ENCODE measurements around the gene BHLHA15.

BHLHA15 gene

DNA sequence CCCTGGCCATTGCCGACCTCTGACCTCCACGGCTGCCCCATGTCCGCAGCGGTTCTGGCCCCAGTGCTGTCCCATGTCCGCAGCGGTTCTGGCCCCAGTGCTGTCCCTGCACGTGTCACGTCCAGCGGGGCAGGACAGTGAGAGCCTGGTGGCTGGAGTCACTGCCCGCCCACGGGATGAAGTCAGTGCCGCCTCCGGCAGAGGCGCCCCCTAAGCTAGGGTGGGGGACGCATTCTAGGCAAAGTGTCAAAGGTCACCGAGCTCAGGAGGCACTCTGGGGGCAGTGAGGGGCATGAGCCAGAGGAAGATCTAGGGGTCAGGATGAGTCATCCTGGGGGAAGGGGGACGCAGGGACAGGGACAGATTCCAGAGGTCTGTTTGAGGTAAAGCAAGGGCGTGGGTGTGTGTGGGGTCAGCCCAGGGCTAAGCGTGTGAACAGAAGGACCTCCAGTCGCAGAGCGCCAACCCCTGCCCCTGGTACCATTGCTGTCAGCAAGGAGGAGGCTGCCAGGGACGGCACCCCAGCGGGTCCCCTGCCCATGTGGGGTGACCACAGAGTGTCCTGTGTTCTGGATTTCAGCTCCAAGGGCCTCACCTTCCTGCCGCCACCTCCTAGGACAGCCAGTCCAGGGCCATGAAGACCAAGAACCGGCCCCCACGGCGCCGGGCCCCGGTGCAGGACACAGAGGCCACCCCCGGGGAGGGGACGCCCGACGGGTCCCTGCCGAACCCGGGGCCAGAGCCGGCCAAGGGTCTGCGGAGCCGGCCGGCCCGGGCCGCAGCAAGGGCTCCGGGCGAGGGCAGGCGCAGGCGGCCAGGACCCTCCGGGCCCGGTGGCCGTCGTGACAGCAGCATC lies 665 bp downstream of the BHLHA15 start:
- no peak for FAIRE-seq

DNA sequence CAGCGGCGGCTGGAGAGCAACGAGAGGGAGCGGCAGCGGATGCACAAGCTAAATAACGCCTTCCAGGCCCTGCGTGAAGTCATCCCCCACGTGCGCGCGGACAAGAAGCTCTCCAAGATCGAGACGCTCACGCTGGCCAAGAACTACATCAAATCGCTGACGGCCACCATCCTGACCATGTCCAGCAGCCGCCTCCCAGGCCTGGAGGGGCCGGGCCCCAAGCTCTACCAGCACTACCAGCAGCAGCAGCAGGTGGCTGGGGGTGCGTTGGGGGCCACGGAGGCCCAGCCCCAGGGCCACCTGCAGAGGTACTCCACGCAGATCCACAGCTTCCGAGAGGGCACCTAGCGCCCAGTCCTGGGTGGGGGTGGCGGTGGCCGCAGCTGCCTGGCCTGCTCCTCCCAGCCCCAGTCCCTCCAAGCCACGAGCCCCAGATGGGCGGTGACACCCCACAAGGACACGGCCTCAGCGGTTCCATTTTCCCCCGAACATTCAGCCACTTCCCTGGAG lies 1.3 kb downstream of the BHLHA15 start:
- FAIRE-seq, result no peak

DNA sequence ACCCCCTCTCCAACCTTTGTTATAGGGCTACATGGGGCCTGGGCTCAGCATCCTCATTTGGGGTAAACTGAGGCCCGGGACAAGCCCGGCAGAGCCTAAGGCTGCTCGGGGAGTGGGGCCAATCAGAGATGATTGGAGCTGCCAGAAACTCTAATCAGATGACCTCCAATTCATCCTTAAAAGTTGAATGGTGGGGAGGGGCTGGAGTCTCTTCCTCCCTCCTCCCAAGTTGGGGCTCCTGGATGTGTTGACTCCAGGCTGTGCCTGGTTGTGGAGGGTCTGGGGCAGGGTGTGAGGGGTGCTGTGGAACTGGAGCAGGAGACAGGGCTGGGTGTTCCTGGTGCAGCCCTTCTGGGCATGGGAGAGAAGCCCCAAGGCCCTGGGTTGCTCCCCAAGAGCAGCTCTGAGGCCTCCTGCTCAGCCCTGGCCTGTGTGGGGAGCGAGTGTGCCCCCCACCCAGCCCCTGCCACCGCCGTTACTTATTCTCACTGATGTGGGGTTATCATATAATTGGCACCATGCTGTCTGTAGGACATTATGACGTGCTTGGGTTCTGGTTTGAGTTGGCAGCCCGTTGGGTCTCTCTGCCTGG lies 2.2 kb downstream of the BHLHA15 start:
- FAIRE-seq, result no peak

DNA sequence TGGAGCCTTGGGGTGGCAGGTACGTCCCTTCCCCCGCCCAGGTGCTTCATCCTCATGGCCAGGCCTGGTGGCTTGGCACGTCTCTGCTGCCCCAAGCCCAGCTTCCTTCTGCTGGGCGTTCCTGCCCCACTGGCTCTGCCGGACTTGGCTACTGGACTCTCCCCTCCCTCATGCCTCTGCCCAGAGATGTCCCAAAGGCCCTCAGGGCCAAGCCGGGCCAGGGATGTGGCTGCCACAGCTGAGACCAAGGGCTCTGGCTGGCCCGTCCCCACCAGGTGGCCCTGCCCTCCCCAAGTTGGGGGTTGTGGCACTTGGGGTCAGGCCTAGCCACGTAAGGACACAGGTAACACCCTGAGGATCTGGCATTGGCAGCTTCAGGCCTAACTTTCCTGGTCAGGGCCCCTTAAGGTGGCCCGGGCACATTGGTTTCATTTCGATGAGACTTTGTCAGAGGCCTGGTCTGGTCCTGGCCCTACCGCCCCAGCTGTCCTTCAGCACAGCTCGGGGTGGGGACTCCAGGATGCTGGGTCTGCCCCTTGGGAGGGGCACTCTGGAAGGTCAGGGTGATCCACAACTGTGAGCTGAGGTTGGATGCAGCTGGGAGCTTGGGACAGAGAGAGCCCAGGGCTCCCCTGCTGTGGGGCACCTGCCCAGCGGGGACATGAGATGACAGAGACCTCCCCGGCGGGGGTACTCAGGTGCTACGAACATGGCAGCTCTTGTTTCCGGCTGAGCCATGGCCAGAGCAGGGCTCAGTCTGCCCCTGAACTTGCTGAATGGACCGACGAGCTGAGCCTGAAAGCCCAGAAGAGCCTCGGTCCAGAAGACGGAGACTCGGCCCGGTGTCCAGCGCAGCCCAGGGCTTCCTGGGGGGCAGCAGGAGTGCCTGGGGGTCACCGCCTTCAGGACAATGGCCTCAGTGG lies 2.9 kb downstream of the BHLHA15 start:
- no peak for FAIRE-seq

DNA sequence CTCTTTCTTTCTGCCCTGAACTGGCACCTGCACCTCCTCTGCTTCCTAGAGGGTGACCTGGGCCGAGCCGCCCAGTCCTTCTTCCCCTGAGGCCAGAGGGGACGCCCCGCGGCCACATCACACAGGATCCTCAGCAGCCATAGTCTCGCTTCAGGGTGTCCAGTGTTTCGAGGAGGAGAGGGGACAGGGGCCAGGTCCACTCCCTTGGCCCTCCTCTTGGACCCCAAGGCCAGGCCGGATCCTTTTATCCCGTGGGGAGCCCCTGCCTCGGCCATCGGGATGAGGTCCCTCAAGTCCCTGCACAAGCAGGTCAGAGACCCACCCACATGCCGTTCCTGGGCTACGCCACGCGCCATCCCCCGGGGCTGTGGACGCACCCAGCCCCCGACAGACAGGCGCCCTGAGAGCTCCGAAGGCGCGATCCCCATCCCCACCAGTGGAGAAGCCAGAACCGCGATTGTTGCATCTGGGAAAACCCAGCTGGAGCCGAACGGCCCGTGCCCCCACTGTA lies 3.6 kb downstream of the BHLHA15 start:
- no peak for FAIRE-seq

DNA sequence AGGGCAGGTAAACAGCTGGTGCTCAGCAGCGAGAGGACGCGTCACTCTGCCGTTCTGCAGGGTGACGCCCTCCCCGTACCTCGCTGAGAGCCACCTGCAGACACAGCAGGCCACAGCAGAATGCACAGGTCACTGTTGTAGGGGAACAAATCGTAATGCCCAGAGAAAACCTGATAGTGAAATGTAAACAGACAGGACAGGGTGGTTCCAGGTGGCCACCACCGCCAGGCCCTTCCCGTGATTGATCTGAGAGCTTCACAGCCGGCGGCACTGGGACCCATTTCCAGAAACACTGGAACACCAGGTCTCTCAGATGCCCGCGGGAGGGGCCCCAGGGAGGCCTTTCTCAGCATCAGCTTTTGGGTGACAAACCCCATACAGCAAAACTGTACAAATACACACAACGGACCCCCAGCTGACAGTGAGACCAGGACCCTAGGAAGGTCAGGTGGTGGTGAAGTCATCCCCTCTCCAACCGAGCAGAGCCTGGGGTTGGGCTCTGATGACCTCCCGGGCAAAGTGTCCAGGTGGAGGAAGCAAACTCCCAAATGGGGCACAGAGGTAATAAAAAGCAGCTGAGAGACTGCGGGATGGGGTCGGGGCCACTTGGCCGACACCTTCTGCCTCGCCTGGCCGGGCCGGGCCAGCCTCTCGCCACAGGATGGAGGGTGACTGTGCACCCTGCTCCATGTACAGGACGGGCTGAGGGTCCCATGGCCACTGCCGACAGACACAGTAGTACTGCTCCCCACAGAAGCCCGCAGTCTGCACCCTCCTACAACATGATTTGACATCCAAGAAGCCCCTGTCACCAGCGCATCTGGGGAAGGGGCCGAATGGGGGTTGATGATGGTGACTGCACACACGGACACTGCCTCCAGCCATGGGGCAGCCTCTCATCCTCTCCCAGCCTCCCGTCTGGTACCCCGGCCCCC lies 4.6 kb downstream of the BHLHA15 start:
- FAIRE-seq, result no peak

DNA sequence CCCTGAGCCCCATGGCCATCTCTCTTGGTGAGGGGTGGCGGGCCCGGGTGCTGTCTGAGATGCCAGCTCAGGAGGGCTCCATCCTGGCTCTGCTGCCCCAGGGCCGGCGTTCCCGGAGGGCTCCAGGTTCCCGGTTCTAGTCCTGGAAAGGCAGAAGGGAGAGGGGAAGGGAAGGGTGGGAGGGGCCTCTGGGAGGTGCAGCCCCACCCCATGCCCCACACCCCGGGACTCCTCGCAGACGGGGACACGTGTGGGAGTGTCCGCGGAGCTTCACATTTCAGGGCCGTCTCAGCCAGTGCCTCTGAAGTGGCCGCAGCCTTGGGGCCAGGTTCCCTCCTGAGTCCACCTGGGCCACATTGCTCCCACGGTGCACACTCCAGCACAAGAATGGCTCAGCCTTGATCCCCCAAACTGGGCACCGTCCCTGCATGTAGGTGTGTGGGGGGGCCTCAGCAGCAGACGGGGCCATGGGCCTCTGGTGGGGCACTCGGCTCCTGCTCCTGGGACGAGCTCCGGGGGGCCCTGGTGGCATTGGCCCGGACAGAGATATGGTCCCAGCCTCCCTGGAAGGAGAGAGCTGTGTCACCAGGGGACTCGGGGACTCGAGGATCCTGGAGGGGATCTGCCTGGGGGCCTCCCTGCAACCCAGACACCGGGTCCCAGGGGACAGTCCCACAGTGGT lies 5.8 kb downstream of the BHLHA15 start:
- no peak for FAIRE-seq

DNA sequence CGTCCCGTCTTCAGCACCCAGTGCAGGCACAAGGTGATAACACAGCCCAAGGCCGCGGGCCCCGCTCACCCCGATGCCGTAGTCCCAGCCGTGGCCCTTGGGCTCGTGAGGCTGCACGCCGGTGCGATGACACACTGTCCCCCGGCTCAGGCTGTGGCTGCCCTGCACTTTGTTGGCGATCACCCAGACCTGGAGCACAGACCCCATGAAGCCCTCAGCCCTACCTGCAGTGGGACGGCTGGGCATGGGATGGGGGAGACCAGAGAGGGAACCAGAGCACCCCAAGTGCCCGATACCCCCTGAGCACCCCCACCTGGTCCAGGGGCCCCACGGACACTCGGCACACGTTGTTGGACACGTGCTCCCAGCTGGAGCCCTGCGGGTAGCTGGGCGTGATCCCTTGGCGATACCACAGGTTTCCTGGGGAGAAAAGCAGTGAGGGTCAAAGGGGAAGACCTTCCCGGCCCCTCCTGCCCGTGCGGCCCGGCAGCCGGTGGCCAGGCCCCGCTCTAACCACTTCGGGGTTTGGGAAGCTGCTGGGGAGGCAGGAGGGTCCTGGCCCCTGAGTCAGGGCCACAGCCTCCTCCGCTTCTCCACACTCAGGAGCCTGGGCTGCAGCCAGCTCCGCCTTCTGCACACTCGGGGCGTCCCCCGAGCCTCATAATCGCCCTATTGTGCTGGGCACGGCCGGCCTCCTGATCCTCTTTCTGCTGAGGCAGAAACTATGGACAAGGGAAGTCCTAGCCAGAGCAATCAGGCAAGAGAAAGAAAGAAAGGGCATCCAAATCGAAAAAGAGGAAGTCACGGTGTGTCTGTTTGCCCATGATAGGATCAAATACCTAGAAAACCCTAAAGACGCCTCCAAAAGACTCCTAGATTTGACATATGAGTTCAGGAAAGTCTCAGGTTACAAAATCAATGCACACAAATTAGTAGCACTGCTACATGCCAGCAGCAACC lies 6.7 kb downstream of the BHLHA15 start:
- no peak for FAIRE-seq

DNA sequence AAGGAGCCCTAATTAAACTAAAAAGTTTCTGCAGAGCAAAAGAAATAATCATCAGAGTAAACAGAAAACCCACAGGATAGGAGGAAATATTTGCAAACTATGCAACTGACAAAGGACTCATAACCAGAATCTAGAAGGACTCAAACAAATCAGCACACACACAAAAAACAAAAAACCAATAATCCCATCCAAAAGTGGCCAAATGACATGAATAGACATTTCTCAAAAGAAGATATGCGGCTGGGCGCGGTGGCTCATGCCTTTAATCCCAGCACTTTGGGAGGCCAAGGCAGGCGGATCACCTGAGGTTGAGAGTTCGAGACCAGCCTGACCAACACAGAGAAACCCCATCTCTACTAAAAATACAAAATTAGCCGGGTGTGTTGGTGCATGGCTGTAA lies 8.1 kb downstream of the BHLHA15 start:
- FAIRE-seq, result peak; percentile 32

DNA sequence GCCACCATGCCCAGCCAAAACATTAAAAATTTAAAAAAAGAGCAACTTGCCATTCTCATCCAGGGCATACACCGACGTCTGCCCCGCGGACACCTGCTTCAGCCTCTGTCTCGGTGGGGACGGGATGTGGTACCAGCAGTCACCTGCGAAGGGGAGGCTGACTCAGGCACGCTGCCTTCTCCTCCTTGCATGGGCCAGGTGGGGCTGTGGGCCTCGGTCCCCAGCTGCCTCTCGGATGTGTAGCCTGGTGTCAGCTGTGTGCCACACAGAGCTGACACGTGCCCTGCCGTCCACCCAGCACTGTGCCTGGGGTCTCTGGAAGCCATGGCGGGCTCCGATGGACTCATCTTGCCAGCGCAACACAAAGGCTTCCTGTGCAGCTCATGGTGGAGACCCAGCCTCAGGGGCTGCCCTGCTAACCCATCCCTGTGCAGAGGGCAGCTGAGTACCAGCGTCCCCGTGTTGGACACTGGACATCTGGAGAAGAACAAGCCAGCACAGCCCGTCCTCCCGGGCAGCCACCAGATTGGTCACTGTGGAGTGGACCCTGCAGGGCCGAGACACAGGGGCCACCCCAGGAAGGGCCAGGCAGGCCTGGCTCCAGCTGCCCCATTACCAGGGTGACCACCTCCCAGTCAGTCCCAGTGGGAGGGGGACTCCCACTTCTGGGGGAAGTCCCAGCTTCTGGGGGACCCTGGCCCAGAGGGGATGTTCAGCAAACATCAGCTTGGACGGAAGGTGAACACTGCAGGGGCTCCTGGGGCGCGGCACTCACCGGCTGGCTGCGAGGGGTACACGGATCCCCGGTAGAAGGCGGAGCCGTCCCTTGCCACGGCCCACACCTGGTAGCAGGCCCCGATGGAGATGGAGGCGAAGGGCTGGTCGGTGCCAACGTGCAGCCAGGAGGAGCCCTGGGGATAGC lies 10.6 kb downstream of the BHLHA15 start:
- FAIRE-seq, result no peak

DNA sequence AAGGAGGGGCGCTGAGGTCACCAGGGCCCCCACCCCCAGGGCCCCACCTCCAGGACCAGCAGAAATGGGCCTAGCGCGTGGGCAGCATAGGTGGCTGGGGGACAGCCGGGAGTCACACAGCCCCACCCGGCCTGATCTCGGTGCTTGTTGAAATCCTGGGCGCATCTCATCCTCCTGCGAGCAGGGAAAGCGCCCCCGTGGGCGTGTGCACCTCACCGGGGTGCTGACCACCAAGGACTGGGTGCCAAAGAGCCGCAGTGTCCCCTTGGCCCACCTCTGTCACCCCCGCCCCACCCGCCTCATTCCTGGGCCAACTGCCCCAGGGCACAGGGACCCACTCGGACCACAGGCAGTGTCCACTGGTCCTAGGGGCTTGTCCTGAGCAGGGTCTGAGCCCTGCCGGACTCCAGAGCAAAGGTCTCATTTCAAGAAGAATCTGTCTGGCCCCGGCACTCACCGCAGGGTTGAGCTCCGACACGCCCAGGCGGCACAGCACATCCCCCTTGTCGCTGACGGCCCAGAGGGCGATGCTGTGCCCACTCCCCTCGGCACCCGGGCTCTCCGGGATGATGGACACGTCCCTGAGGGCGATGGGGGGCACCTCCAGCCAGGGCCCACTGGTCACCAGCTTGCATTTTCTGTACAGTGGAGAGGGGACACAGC lies 11.4 kb downstream of the BHLHA15 start:
- no peak for FAIRE-seq

DNA sequence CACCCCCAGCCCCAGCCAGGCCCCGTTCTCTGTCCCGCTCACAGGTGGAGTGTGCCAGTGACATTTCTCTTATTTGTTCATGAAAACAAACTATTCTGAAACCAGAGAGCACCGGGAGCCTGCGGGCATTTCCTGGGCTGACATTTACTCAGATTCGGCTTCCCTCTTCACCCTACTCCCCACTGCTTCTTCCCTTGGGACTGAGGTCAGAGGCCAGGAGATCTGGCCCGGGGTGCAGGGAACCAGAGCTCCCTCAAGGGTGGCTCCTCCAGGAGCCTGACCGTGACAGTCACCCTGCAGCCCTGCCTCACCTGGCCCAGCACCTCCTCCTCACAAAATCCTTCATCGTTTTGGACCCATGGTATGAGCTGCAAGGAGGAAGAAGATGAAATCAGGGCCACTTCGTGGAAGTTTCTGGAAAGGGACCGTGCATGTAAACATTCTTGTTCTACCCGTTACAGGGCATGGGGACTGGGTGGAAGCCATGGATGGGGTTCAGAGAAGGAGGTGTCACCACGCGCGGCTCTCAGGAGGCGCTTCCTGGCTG lies 12.2 kb downstream of the BHLHA15 start:
- no peak for FAIRE-seq

DNA sequence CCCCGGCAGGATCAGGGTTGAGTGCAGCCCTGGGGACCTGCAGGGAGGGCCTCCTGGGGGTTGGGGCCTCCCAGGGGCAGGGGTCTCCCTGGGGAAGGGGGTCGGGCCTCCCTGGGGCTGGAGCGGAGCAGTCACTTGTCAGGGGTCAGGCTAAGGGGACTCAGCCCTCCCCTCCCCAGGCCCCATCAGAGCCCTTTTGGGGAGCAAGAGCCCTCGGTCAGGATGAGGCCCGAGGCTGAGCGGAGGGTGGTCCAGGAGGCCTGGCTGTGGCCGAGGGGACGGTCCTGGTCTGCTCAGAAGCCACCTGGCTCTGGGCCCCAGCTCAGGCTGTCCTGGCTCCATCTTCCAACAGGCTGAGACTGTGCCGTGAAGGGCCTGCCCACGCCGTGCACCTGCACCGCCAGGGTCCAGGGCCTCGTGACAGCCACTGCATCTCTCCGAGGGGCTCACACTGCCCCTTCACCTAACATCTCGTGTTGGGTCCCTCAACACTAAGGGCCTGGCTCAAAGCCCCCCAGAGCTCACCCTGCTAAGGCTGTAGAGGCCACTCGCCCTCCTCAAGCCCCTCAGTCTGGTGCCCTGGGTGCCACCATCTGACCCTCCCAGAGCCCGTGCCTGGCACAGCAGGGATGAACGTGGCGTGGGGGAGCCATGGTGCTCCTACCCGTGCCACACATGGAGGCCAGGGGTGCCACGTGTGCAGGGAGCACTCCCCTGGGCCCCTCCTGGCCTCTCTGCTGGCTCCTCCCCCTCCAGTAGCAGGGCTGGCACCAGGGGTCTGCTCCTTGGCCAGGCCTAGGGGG lies 12.9 kb downstream of the BHLHA15 start:
- no peak for FAIRE-seq

DNA sequence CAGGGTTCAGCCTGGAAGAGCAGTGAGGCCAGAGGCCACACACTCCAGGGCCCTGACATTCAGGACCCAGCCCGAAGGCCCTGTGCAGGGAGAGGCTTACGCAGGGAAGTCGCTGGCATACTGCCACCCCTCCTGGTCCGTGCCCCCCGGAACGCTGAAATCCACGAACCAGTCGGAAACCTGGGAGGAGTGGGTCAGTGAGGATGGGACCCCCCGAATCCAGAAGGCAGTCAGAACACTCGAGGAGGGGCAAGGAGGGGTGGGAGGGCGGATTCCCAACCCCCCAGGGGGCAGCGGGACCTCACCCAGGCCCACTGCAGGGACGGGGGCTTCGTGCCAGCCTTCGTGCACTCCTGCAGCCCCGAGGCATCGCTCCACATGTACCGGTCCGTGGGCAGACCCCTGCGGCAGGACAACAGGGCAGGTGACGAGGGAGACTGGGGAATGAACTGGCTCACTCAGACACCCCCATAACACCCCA lies 13.5 kb downstream of the BHLHA15 start:
- no peak for FAIRE-seq

DNA sequence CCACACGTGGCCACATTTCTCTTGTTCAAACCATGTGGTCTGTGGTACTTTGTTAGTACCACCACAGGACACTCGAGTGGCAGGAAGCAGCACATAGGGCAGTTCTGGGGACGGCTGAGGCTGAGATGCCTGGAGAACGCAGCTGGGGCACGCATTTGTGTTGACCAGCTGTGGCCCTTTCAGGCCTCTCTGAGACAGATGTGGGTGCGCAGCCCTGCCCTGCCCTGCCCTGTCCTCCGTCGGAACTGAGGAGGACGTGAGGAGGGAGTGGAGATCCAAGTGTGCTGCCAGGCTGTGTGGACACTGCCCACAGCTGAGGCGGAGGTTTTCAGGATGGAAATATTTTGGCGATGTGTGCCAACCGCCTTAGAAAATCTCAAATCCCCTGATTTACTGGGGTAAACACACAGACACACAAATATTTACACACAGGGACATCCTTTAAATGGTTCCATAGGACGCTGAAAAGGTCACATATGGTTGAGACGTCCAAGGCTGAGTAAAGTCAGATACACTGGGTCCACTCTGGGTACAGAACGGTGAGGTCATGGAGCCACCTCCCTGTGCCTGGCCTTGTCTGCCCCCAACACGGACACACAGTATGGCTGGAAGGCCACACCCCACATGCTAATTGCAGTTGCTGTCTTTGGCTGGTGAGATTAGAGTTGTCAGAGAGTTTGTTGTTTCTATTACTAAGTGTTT lies 14.8 kb downstream of the BHLHA15 start:
- FAIRE-seq, result no peak

DNA sequence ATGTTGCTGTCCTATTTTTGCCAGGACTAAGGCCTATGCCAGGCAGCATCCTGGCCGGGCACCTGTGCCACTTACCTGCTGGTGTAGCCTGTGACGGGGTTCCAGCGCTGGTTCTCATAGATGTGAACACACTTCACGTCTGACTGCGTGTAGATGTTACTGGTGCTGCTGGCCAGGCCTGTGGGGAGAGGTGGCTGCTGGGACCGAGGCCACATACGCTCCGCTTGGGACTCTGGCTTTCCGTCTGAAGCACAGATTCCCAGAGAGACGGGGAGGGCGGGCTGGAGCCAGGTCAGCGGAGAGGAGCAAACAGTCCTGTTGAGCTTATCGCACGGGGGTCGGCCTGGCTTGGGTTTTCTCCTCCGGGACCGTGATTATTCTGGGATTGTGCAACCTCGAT lies 16.7 kb downstream of the BHLHA15 start:
- FAIRE-seq, result no peak
